Cardiac muscle cell (in vitro differentiated cells and primary cell): Measurements from ENCODE around the gene RASA3. TPM values are rescaled to one million over a fixed set of nuclear protein-coding genes. Genes with fewer than 3 reads are reported as not detected.

Experiments used
- DNase-seq, 2 donors: peaks; one replicate each; pipeline versions ENCODE4 v3.0.0 to v3.0.0-alpha.2; 2010 to 2017; ENCODE audit warnings: low read depth in 1 of 2, low spot score in 1 of 2
- H3K27ac ChIP-seq: fragments of 200-600 bp; sonication (generic); 2 replicates; pipeline ENCODE4 v1.5.1; 2016
- H3K27me3 ChIP-seq: fragments of 200-600 bp; sonication (generic); 2 replicates; pipeline ENCODE4 v1.6.0; 2016; ENCODE audit warnings: control low read depth
- H3K36me3 ChIP-seq: fragments of 200-600 bp; sonication (generic); 2 replicates; pipeline ENCODE4 v1.5.1; 2016; ENCODE audit warnings: control low read depth
- H3K4me1 ChIP-seq: fragments of 200-600 bp; sonication (generic); 2 replicates; pipeline ENCODE4 v1.8.1; 2017; ENCODE audit warnings: low read depth, mild to moderate bottlenecking, mixed run types
- H3K4me3 ChIP-seq: fragments of 200-600 bp; sonication (generic); 2 replicates; pipeline ENCODE4 v1.5.1; 2016; ENCODE audit warnings: mild to moderate bottlenecking
- H3K9me3 ChIP-seq: fragments of 200-600 bp; sonication (generic); 2 replicates; pipeline ENCODE4 v1.5.1; 2017; ENCODE audit warnings: low read depth, mild to moderate bottlenecking, control low read depth
- polyA plus RNA-seq: library from polyadenylated mRNA; unstranded; fragments of >200 nt; fragmentation: Nextera tagmentation; extraction: Ambion mirVana; gene quantifications from 2 replicates; pipeline ENCODE4 v1.2.1, GENCODE V29; 2016
- total RNA-seq: library from RNA; depleted of rRNA; stranded (reverse); fragments of >200 nt; gene quantifications from 2 replicates; pipeline ENCODE4 v1.2.3, GENCODE V29; 2016
- TF ChIP-seq, protein P1 (sequence below): IDR thresholded peaks from 2 replicates; pipeline ENCODE4 v1.5.1; 2012; ENCODE audit warnings: low read depth, mild to moderate bottlenecking, low read length

The RASA3 gene
- total and polyA plus RNA-seq, 2 experiments from 2014 or later = 14.0 to 26.0 TPM

DNA sequence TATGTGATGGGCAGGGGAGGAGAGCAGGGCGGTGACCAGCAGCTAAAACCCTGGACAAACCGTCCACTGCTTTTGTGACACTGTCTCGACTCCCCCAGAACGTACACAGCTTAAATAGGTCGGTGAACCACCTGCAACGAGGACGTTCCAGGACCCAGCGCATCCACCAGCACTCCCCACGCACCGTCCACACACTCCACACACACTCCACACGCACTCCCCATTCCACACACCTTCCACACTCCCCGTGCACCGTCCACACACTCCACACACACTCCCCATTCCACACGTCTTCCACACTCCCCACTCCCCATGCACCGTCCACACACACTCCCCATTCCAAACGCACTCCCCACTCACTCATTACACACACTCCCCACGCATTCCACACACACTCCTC, 120.3 kb downstream of the RASA3 start:
- TF ChIP-seq, protein P1, sequence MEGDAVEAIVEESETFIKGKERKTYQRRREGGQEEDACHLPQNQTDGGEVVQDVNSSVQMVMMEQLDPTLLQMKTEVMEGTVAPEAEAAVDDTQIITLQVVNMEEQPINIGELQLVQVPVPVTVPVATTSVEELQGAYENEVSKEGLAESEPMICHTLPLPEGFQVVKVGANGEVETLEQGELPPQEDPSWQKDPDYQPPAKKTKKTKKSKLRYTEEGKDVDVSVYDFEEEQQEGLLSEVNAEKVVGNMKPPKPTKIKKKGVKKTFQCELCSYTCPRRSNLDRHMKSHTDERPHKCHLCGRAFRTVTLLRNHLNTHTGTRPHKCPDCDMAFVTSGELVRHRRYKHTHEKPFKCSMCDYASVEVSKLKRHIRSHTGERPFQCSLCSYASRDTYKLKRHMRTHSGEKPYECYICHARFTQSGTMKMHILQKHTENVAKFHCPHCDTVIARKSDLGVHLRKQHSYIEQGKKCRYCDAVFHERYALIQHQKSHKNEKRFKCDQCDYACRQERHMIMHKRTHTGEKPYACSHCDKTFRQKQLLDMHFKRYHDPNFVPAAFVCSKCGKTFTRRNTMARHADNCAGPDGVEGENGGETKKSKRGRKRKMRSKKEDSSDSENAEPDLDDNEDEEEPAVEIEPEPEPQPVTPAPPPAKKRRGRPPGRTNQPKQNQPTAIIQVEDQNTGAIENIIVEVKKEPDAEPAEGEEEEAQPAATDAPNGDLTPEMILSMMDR = no peak
- Histone ChIP-seq H3K27me3 (no peaks in the 10 kb centered on the region), H3K36me3 (no peaks in the 10 kb centered on the region), H3K9me3 (no peaks in the 10 kb centered on the region), H3K4me3 (no peak overlapping the region), H3K27ac (no peak overlapping the region), H3K4me1 (no peaks in the 10 kb centered on the region)
- DNase-seq = no peak

DNA sequence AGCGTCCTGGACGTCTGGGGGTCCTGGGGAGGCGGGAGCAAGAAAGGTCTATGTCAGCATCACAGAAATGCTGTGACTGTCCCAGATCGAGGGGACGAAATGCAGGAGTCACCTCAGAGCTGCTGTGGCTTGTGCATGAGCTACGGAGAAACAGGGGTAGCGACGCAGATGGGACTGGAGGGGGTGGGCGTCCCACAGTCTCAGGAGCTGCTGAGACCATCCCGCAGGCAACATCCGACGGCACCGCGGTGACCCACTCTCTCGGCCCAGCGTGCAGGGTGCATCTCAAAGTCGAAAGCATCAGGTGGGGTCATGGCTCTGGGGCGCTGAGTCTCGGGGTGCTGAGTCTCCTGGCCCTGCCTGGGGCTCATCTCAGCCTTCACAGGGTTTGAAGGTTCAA, 121.2 kb downstream of the RASA3 start:
- Histone ChIP-seq H3K36me3 (no peaks in the 10 kb centered on the region), H3K4me1 (no peaks in the 10 kb centered on the region), H3K4me3 (no peak overlapping the region), H3K27me3 (no peaks in the 10 kb centered on the region), H3K27ac (no peak overlapping the region), H3K9me3 (no peaks in the 10 kb centered on the region)
- DNase-seq = no peak
- TF ChIP-seq, protein P1 = no peak

DNA sequence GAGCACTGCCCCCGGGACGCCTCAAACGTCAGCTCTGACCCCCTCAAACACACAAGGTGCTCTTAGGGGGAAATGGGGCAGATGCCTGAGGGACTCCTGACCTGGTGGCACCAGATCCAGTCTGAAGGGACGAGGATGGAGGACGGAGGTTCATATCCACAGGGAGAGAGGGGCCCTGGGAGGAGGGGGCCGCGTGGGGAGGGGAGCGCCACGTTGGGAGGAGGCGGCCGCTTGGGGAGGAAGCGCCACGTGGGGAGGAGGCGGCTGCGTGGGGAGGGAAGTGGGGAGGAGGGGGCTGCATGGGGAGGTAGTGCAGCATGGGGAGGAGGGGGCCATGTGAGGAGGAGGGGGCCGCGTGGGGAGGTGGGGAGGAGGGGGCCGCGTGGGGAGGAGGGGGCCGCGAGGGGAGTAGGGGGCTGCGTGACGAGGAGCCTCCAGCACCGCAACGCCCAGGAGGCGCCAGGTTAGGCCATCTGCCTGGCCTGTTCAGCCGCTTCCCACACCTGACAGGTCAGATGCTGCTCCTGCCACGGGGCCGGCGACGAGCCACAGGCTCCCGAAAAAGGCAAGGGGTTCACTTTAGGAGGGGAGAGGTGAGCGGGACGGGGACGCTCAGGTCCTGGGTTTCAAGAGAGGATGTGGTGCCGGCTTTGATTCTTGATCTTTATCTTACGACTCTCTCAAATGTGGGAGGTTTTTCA, 121.9 kb downstream of the RASA3 start:
- no peaks in the 10 kb centered on the region for H3K36me3 ChIP-seq
- H3K27me3 ChIP-seq = no peaks in the 10 kb centered on the region
- no peaks in the 10 kb centered on the region for H3K4me1 ChIP-seq
- TF ChIP-seq, protein P1 = no peak
- no peak overlapping the region for H3K27ac ChIP-seq
- DNase-seq = no peak
- H3K9me3 ChIP-seq = no peaks in the 10 kb centered on the region
- no peak overlapping the region for H3K4me3 ChIP-seq

DNA sequence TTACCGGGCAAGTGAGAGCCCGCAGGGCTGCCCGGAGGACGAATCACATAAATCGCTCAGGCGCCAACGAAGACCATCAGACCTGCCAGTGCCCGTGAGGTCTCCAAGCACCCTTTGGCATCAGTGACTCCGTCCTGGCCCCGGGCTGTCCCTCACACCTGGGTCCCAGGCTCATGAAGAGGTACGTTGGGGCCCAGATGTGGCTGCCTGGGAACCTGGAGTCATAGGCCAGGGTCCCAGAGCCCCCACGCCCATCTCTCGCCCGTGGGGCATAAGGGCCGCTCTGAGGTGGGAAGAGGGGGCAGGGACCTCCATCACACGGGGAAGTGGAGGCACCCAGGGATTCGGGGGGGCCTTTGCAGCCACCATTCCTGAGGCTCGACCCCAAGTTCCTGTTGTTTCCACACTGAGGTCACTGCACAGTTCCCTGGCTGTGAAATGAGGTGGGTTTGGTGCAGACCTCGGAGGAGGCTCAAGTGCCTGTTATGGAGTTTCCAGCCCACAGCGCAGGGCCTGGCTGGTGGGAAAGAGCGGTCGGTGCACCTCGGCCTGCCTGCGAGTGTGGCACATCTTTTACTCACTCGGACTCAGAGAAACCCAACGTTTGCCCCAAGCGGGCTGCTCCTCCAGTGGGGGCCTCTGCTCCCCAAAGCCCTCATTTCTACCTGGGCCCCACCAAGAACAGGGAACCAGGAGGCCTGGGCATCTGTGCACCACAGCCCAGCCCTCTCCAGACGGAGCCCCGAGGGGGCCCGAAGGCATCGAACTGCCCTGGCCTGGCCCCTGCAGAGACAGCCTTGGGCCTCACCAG, 122.6 kb downstream of the RASA3 start:
- Histone ChIP-seq H3K27me3 (no peaks in the 10 kb centered on the region), H3K27ac (no peak overlapping the region), H3K36me3 (no peaks in the 10 kb centered on the region), H3K4me1 (no peaks in the 10 kb centered on the region), H3K9me3 (no peaks in the 10 kb centered on the region), H3K4me3 (no peak overlapping the region)
- DNase-seq = no peak
- TF ChIP-seq, protein P1 = no peak

DNA sequence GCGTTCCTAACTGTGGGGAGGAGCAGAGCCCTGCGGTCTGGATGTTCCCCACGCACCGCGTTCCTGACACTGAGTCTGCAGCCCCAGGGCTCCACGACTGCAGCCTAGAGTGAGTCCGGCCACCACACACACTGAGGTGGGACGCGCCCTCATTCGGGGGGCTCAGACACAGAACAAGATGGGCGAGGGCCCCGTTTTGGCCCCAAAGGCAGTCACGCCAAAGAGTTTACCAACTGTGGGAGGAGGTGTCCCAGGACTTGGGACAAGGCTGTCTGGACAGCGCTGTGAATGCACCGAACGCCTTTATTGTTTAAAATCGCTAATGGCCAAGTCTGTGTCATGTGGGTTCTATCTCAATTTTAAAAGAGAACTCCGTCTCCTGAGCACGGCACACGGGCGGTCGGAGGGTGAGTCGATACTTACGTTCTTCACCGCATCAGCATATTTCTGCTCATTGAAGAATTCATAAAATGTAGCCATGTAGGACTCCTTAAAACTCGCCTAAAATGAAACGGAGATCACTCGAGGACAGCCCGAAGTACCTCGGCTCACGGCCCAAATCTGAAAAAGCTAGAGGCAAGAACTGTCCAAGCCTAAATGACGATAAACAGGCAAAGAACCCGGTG, 123.3 kb downstream of the RASA3 start:
- TF ChIP-seq, protein P1 = no peak
- H3K4me3 ChIP-seq = no peak overlapping the region
- no peak overlapping the region for H3K27ac ChIP-seq
- no peaks in the 10 kb centered on the region for H3K4me1 ChIP-seq
- no peaks in the 10 kb centered on the region for H3K9me3 ChIP-seq
- DNase-seq = no peak
- H3K27me3 ChIP-seq = no peaks in the 10 kb centered on the region
- H3K36me3 ChIP-seq = no peaks in the 10 kb centered on the region
